Measurements from ENCODE around the gene S100A4.

The S100A4 gene

DNA sequence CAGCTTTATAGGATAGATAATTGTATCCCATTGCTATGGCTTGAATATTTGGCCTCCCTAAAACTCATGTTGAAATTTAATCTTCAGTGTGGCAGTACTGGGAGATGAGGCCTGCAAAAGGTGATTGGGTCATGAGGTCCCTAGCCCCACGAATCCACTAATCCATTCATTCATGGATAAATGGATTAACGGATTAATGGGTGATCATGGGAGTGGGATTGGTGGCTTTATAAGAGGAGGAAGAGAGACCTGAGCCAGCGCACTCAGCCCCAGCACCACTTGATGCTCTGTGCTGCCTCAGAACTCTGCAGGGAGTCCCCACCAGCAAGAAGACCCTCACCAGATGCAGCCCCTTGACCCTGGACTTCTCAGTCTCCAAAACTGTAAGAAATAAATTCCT, 41.8 kb downstream of the S100A4 start:
- no peak for DNase-seq

GRCh38 chr1:153498746-153499145, 46.9 kb downstream of the S100A4 start:
- no peak for DNase-seq

DNA sequence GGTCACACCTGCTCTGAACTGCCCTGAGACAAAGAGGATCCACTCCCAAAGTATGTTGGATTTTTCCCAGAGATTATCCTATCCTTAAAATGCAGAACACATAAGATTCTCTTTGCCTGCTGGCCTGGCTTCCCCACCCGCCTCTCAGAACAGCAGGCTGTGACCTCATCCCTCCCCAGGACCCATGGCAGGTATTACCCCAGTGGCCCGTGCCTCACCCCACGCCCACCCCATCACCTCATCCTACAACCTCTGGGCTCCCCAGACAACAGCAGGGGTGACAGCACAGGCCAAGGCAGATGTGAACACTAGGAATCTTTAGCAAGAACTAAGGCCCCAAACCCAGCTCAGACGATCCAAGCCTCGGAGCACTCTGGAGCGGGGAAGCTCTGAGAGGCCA, 50.1 kb downstream of the S100A4 start:
- DNase-seq = no peak

DNA sequence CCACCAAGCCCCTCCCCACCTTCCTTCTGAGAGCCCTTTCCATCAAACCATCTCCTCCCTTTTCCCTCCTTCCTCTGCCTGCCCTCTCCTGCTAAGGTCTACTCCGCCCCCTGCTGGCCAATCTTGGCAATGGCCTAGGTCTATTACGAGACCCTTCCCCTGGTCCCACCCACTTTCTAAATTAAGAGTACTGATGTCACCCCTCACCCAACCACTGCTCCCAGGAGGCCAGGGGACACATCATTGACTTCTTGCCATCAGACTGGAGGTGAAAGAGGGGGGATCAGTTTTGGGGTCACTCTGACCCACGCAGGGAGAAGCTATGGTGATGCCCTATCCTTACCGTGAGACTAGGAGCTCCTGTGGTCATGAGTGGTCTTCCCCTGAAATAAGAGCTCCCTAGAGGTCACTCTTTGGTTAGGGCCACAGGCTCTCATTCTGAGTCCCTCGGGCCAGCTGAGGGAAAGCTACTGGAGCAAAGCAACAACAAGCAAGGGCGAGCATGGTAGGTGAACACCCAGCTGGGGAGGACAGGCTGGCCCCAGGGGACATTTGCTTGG, 50.5 kb downstream of the S100A4 start:
- DNase-seq = peak; percentile 79

Data from NCI-H1417 treated with DMSO at 0.1 percent for 48 hours (cell line).